HG02642 (cell line): ENCODE data around the gene ATXN3.
A peak's percentile ranks its signal among the peaks of the same experiment; 100 is the strongest.

Source experiments
- ATAC-seq: cut with Tn5 transposase; IDR thresholded peaks from one replicate; pipeline ENCODE4 v1.9.1; 2021; ENCODE audit warnings: mild to moderate bottlenecking; ENCODE audit not compliant: unreplicated experiment, poor library complexity

ATXN3 gene

DNA sequence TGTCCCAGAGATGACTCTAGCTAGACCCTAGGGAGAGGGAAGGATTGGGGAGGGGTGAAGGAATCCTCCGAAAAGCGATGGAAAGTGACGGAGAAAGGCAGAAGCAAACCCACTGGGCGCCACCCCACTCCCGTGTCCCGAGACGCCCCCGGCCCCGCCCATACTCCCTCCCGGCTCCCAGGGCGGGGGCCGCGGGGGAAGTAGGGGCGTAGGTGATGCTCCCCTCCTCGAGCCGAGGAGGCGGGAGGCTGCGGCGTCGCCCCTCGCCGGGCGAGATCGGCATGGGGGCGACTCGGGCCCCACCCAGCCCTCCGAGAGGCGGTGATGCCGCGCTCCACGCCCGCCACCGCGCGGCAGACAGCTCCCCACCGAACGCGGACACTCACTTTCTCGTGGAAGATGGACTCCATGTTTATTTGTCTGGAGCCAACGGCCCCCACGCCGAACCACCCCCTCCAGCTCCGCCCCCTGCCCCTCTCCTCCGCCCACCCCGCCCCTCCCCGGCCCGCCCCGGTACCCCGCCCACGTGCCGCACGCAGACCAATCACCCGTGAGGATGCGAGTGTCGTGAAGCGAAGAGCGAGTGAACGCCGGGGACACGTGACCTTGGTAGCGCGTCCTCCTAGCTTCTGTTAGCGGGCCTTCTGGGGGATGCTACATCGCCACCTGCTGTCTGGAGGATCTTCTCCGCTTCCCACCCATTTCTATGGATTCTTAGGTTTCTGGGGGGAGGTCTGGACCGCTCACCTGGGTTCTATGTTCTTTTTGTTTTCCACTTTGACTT is at the start of gene ATXN3:
Gene ATXN3, minus strand, starts transcription at position 440 of the 784 bp plus-strand sequence. Its CDS starts 30 bp downstream, at position 410.
- peak; percentile 90 for ATAC-seq

- no peak for ATAC-seq
Measured at GRCh38 chr14:92154283-92154942, 48.0 kb upstream of the ATXN3 start.

DNA sequence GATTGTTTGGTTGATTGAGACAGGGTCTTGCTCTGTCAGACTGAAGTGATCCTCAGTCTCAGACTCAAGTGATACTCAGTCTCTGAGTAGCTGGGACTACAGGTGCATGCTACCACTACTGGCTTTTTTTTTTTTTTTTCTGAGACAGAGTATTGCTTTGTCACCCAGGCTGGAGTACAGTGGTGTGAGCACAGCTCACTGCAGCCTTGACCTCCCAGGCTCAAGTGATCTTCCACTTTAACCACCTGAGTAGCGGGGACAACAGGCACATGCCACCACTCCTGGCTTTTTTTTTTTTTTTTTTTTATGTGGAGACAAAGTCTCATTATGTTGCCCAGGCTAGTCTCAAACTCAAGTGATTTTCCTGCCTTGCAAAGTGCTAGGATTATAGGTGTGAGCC is 47.2 kb upstream of the ATXN3 start:
- no peak for ATAC-seq

DNA sequence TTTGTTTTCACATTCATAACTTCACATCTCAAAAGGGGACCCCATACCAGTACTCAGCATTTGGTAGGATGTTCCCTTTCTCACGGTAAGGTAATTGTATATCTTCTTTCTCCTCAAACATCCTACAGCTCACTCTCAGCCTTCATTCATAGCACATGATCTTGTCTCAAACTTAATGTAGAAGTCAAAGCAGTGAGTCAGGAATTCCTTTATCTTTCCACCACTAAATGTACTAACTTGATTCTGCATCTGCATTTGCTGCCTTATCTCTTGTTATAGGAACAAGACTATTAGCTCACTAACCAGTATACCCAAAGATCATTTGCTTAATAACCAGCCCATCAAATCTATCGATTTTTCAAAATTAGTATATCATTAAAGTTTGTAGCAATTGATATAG is 38.3 kb upstream of the ATXN3 start:
- no peak for ATAC-seq

DNA sequence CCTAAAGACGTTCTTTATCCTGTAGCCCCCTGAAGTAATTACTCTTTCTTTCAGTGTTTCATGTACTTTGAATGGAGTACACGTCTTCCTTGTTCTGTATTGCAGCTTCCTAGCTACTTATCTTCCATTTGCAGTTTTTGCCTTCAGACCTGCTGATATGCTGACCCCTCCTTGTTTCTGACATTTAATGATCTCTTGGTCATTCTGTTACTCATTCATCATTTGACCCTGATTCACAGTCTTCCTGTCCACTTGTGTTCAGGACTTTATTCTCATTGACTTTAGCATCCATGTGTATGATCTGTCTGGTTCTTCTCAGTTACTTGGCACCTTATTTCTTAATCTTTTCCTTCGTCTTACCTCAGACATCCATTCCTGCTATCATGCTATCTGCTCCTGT is 37.6 kb upstream of the ATXN3 start:
- ATAC-seq = no peak

GRCh38 chr14:92143309-92143708 is 36.9 kb upstream of the ATXN3 start:
- no peak for ATAC-seq

DNA sequence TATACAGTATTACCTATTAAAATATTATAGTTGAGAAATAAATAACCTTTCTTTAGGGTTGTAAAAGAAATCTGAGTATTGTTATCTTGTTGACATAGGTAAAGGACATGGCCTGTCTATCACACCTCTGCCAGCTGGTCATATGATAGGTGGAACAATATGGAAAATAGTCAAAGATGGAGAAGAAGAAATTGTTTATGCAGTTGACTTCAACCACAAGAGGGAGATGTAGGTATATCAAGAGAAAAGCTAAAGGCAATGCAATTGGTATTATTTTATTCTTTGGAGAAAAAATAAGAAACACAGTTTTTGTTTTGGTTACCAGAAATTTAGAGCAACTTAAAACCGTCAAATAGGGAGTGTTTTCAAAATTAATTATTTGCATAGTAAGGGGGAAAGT is 28.9 kb upstream of the ATXN3 start:
- no peak for ATAC-seq

DNA sequence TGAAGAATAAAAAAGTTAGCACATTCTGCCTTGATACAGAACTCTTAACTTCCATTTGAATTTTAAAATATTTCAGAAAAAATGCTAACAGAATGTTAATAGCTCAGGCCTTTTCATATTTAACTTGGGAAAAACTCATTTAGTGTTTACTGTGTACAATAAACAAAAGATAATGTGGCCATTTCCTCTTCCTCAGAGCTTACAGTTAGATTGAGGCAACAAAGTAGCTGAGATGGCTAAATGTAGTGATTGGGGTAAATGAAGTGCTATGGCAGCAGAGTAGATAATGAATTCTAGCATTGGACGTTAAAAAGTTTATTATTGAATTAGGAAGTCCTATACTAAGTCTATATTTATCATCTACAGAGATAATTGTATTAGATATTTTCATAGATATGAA is 28.1 kb upstream of the ATXN3 start:
- no peak for ATAC-seq

DNA sequence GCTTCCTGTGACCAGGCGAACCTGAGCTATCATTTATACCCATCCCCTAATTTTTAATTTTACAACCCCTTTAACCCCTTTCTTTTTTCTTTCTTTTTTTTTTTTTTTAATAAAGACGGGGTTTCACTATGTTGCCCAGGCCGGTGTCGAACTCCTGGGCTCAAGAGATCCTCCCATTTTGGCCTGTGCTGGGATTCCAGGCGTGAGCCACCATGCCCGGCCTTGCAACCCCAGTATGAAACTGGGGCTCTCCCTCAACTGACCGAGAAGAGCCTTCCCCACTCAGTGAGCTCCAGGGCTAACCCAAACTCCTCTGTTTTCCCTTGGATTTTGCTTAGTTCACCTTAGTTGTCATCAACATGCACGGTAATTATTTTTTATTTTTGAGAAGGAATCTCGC is 16.4 kb upstream of the ATXN3 start:
- ATAC-seq = no peak

GRCh38 chr14:92122351-92122677 is 15.9 kb upstream of the ATXN3 start:
- peak; percentile 14 for ATAC-seq

DNA sequence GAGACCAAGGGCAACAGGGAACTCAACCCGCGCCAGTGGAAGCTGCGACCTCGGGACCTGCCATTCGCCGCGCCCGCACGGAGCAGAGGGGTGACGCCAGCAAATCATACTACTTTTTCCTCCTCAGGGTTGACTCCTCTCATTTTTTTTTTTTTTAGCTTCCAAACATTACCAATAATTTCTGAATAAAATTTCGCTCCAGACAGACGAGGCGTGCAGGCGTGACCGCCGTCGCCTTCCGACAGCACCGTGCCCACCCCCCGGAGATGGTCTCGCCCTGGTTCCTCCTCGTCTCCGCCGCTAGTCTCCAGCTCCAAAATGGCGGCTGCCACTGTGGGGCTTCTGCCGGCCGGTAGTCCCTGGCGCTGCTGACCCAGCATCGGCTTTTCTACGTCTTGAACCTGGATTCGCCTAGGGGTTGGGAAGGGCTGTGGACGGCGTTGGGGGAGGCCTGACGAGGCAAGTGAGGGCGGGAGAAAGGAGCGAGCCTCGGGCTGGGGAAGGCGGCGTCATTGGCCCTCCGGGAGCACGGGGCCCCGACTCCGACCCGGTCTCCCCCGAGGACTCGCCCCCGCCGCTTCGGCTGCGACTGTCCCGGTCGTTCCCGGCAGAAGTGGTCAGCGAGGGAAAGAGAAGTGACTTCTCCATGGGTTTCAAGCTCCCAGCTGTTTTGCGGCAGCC is 15.4 kb upstream of the ATXN3 start, which contains the start of the genes CPSF2 and NDUFB1:
Gene CPSF2, plus strand, starts transcription at position 300 of the 681 bp plus-strand sequence. CDS start 9,016 bp downstream, outside the sequence.
Gene NDUFB1, minus strand, starts transcription at position 37 of the 681 bp plus-strand sequence. CDS start 4,069 bp downstream, outside the sequence.
- ATAC-seq = peak; percentile 89

- peak; percentile 20 for ATAC-seq
Measured at GRCh38 chr14:92121207-92121669, 14.9 kb upstream of the ATXN3 start.

GRCh38 chr14:92109490-92109889 is 3.1 kb upstream of the ATXN3 start:
- ATAC-seq = no peak

DNA sequence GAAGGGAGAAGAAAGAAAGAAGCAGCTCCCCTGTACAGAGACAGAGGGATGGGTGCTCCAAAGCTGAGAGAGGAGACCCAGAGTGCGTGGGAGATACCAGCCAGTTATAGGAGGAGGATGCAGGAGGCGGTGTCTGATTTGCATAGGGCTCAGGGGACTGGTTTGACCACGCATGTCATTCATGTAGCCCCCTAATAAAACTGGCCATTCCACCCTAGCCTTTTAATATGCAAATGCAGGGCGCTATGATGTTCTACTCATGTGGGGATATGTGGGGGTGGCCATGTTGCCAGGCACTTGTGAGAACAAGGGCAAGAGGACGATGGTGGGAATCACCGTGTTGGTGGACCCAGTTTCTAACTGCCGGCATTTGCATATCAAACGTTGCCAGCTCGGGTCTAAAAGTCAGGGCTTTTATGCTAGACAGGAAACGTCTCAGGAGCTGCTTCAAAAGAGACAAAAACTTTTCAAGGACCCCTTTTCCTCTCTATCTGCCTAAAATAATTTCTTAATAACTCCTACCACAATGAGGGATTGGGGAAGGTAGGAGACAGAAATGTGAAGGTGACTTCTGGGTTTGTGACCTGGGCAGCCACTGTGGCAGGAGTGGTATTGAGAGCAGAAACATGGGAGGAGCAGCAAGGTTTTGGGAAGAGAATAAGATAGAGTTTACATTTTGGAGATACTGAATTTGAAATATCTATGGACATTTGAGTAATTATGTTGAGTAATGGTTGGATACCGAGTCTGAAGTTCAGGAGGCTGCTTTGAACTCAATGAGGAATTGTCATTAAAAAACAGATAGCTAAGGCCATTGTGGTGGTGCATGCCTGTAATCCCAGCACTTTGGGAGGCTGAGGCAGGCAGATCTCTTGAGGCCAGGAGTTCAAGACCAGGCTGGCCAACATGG is 2.2 kb upstream of the ATXN3 start:
- ATAC-seq = no peak

GRCh38 chr14:92105893-92106142 is 564 bp downstream of the ATXN3 start:
- peak; percentile 14 for ATAC-seq

DNA sequence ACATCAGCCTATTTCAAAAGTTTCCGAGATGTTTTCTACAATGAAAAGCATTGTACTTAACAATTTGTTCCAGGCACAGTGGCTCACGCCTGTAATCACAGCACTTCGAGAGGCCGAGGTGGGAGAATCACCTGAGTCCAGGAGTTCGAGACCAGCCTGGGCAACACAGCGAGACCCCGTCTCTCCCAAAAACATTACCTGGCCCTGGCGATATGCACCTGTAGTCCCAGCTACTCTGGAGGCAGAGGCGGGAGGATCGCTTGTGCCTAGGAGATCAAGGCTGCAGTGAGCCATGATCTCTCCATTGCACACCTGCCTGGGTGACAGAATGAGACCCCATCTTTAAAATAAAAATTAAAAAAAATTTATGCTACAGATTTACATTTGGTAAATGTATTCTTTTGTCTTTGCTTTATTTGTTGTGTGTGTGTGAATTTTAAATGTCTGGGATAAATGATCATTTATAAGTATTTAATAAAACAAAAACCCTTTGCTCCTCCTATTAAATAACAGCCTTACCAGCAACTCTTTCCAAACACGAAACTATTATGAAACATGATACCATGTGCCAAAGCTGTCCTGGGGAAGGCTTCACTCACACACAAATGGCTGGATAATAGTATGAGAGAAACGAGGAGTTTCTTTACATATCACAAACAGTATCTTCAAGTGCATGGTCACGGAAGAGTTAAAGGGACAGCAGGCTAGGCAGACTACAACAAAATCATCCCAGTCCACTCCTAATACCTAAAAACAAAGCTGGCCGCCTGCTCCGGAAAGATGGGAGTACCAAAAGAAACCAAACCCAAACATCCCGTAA is 1.1 kb downstream of the ATXN3 start:
- no peak for ATAC-seq

DNA sequence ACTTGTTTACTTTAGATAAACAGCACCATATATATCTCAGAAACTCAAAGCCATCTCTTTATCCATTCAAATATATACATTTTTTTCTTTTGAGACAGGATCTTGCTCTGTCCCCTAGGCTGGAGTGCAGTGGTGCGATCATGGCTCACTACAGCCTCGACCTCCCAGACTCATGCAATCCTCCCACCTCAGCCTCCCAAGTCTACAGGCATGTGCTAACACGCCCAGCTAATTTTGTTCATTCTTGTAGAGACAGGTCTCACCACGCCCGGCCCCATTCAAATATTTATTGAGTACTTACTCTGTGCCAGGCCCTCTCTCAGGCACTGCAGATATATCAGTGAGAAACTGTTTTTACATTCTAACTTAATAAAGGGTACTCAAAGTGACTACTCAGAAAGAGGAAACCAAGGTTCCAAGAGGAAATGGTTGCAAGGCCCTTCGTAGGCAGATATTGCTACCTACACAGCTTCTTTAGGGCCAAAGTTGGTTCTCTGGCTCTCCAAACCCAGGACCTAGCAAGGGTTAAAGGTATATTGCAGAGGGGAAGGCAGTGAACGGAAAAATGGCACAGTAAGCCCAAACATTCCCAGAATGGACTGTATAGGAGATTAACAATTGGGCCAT is 2.9 kb downstream of the ATXN3 start:
- no peak for ATAC-seq

GRCh38 chr14:92099802-92100201 is 6.6 kb downstream of the ATXN3 start:
- ATAC-seq = no peak

- ATAC-seq = no peak
Measured at GRCh38 chr14:92093320-92093719, 13.1 kb downstream of the ATXN3 start.
